B cell (primary cell): Measurements from ENCODE around the gene KLK2. TPM values are rescaled to one million over a fixed set of nuclear protein-coding genes. Genes with fewer than 3 reads are reported as not detected.

Experiments
- ATAC-seq: fragments of 200-7000 bp; cut with Tn5 transposase; one replicate; pipeline ENCODE4 v1.10.0; 2021; ENCODE audit warnings: low read depth, mild to moderate bottlenecking, moderate number of reproducible peaks, moderate library complexity
- CTCF ChIA-PET: fragments of 350-600 bp; sonication (Branson Sonifier 250); formaldehyde crosslinking; loops from one replicate; lab custom pipeline; 2021; ENCODE audit warnings: antibody characterized with exemption, inconsistent platforms; lab: Charles Lee
- POLR2A ChIA-PET: fragments of 350-600 bp; sonication (Branson Sonifier 250); formaldehyde crosslinking; loops from one replicate; lab custom pipeline; 2021; ENCODE audit warnings: antibody characterized with exemption; lab: Charles Lee
- DNase-seq: peaks from one replicate; pipeline ENCODE4 v3.0.0; 2013
- H2AFZ ChIP-seq: 2 replicates; pipeline ENCODE4 v1.6.1; 2012; ENCODE audit warnings: mild to moderate bottlenecking, low read depth, low read length; ENCODE audit not compliant: insufficient read depth, poor library complexity, severe bottlenecking
- H3K27ac ChIP-seq, 2 donors: 1 replicate in 1 of 2; 2 replicates in 1 of 2; pipeline ENCODE4 v1.5.1; 2012 to 2013; ENCODE audit warnings: low read length in 2 of 2, mild to moderate bottlenecking in 2 of 2, moderate library complexity in 1 of 2
- H3K27me3 ChIP-seq, 4 experiments: fragments of 200-600 bp in 1 of 4; sonication (generic) in 1 of 4; replicated peaks in 1 of 4; 1 replicate in 2 of 4; 2 replicates in 2 of 4; pipeline versions ENCODE4 v1.6.1 to v1.7.0; 2013 to 2016; ENCODE audit warnings: low read length in 3 of 4, mild to moderate bottlenecking in 2 of 4, mixed read lengths in 1 of 4, moderate library complexity in 1 of 4; ENCODE audit not compliant: insufficient read depth in 4 of 4, control insufficient read depth in 3 of 4; ENCODE audit errors: control extremely low read depth in 1 of 4
- H3K36me3 ChIP-seq, 2 experiments: replicated peaks in 1 of 2; 1 replicate in 1 of 2; 2 replicates in 1 of 2; pipeline versions ENCODE4 v1.6.1 to v1.7.1; 2013; ENCODE audit warnings: low read length in 1 of 2; ENCODE audit not compliant: insufficient read depth in 2 of 2, control insufficient read depth in 1 of 2; ENCODE audit errors: control extremely low read depth in 1 of 2, extremely low read depth in 1 of 2
- H3K4me1 ChIP-seq, 2 donors: fragments of 200-600 bp in 1 of 2; sonication (generic) in 1 of 2; 1 replicate in 1 of 2; 2 replicates in 1 of 2; pipeline versions ENCODE4 v1.5.1 to v1.6.1; 2013 to 2017; ENCODE audit warnings: low read length in 2 of 2; ENCODE audit not compliant: control insufficient read depth in 2 of 2, insufficient read depth in 2 of 2
- H3K4me2 ChIP-seq: replicated peaks from 2 replicates; pipeline ENCODE3; 2012; ENCODE audit warnings: mild to moderate bottlenecking, low read depth, low read length; ENCODE audit not compliant: poor library complexity, severe bottlenecking
- H3K4me3 ChIP-seq, 5 experiments: fragments of 200-600 bp in 1 of 5; sonication (generic) in 1 of 5; 1 replicate in 3 of 5; 2 replicates in 2 of 5; pipeline versions ENCODE4 v1.5.1 to v1.7.0; 2011 to 2016; ENCODE audit warnings: low read length in 4 of 5, mild to moderate bottlenecking in 4 of 5, low read depth in 2 of 5, control low read depth in 1 of 5, moderate library complexity in 1 of 5; ENCODE audit not compliant: insufficient read depth in 1 of 5; ENCODE audit errors: control extremely low read depth in 1 of 5, extremely low read depth in 1 of 5
- H3K79me2 ChIP-seq: fragments of 200-600 bp; sonication (generic); one replicate; pipeline ENCODE4 v1.6.0; 2016; ENCODE audit warnings: low read length; ENCODE audit not compliant: control insufficient read depth, insufficient read depth
- H3K9ac ChIP-seq: fragments of 200-600 bp; sonication (generic); 2 replicates; pipeline ENCODE4 v1.6.1; 2017; ENCODE audit warnings: mild to moderate bottlenecking, low read length, moderate library complexity
- H3K9me3 ChIP-seq, 3 donors: one replicate each; pipeline versions ENCODE4 v1.6.1 to v1.7.1; 2013; ENCODE audit warnings: low read length in 2 of 3; ENCODE audit not compliant: control insufficient read depth in 2 of 3, insufficient read depth in 1 of 3; ENCODE audit errors: control extremely low read depth in 1 of 3
- H4K20me1 ChIP-seq: 2 replicates; pipeline ENCODE4 v1.6.0; 2012; ENCODE audit warnings: mild to moderate bottlenecking, low read length; ENCODE audit not compliant: insufficient read depth, control insufficient read depth, poor library complexity, severe bottlenecking
- H3K27ac Mint-ChIP-seq: one replicate; pipeline ENCODE4 v1.8.0; 2021; ENCODE audit warnings: mixed read lengths
- H3K27me3 Mint-ChIP-seq: one replicate; pipeline ENCODE4 v1.8.0; 2021; ENCODE audit warnings: mixed read lengths
- H3K4me1 Mint-ChIP-seq: one replicate; pipeline ENCODE4 v1.8.0; 2021; ENCODE audit warnings: mixed read lengths
- H3K4me3 Mint-ChIP-seq: one replicate; pipeline ENCODE4 v1.8.0; 2021; ENCODE audit warnings: mixed read lengths
- H3K9me3 Mint-ChIP-seq: one replicate; pipeline ENCODE4 v1.8.0; 2022; ENCODE audit warnings: mixed read lengths; ENCODE audit not compliant: insufficient read depth
- EZH2 ChIP-seq: IDR thresholded peaks from 2 replicates; pipeline ENCODE4 v1.6.1; 2012; ENCODE audit warnings: borderline replicate concordance, low read depth, mild to moderate bottlenecking, moderate library complexity, low read length; ENCODE audit not compliant: insufficient read depth, poor library complexity, severe bottlenecking
- whole genome bisulfite sequencing: methylation state at CpG from one replicate; pipeline ENCODE4 v1.1.5; 2013; ENCODE audit warnings: missing lambda C conversion rate; ENCODE audit not compliant: insufficient coverage; 5-methylcytosine and 5-hydroxymethylcytosine counted together
- intact Hi-C: fragments of 100-400 bp; cut with micrococcal nuclease; formaldehyde crosslinking; loops from one replicate; pipeline ENCODE4 v1.10.0; 2022
- polyA plus RNA-seq: library from polyadenylated mRNA; depleted of rRNA; stranded (reverse); fragments of >200 nt; gene quantifications from 2 replicates; pipeline ENCODE4 v1.2.3, GENCODE V29; 2012
- total RNA-seq, 2 donors: library from RNA; stranded (reverse); fragments of 120-200 nt in 1 of 2; gene quantifications; 1 replicate in 1 of 2; 2 replicates in 1 of 2; pipeline versions ENCODE4 v1.2.3 to v1.2.4, GENCODE V29; 2013 to 2022
- TF ChIP-seq, protein P1 (sequence below): fragments of 200-600 bp; IDR thresholded peaks from one replicate; pipeline ENCODE4 v1.8.0; 2022; ENCODE audit warnings: antibody characterized with exemption, mild to moderate bottlenecking

KLK2 gene
- total and polyA plus RNA-seq, 2 donors (not counting 1 experiment from before 2014, with no cell fraction given), result 0.60 to 1.7 TPM

DNA sequence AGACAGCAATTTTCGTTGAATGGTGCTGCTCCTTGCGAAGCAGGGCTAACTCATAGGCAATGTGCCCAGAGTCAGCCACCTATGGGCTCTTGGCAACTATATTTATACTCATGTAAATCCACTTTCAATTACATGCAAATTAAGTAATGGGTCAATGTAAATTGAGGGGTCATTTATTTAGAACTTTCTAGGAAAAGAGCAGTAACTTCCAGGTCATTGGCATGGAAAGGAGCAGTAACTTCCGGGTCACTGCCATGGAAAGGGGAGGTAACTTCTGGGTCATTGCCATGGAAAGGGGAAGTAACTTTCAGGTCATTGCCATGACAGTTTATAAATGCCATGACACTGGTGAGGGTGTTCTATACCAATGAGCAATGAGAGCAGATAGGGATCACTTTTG, 26.3 kb downstream of the KLK2 start:
- CTCF ChIA-PET, result interaction anchor here (1.0 to 2.5 kb wide), 2 partner anchors 15 to 23 kb away, joined by 3 to 10 read pairs; no protein-coding TSS in a partner anchor
- H3K4me3 Mint-ChIP-seq, result no peak overlapping the region

DNA sequence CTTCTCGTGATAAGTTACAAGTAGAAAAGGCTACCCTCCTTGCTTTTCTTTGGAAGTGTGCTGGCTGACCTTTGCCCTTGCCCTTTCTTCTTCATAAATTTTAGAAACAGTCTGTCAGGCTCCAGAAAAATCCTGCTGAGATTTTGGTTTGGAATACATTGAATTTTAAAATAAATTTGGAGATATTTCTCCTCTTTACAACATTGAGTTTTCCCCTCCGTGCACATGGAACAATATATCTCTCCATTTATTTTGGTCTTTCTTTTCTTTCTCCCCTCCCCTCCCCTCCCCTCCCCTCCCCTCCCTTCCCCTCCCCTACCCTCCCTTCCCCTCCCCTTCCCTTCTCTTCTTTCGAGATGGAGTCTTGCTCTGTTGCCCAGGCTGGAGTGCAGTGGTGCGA, 29.4 kb downstream of the KLK2 start:
- H3K79me2 ChIP-seq, result no peaks in the 10 kb centered on the region
- no peak for TF ChIP-seq EZH2
- TF ChIP-seq, protein P1, sequence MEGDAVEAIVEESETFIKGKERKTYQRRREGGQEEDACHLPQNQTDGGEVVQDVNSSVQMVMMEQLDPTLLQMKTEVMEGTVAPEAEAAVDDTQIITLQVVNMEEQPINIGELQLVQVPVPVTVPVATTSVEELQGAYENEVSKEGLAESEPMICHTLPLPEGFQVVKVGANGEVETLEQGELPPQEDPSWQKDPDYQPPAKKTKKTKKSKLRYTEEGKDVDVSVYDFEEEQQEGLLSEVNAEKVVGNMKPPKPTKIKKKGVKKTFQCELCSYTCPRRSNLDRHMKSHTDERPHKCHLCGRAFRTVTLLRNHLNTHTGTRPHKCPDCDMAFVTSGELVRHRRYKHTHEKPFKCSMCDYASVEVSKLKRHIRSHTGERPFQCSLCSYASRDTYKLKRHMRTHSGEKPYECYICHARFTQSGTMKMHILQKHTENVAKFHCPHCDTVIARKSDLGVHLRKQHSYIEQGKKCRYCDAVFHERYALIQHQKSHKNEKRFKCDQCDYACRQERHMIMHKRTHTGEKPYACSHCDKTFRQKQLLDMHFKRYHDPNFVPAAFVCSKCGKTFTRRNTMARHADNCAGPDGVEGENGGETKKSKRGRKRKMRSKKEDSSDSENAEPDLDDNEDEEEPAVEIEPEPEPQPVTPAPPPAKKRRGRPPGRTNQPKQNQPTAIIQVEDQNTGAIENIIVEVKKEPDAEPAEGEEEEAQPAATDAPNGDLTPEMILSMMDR, result no peak
- H3K9me3 Mint-ChIP-seq, result no peaks in the 10 kb centered on the region
- no peaks in the 10 kb centered on the region for H3K36me3 ChIP-seq
- H3K27ac ChIP-seq, result no peak overlapping the region
- H3K4me1 ChIP-seq, result peaks cover 4% of the 10 kb centered on the region in 2 donors
- CTCF ChIA-PET, result no interaction called here
- no peak for ATAC-seq
- H3K9ac ChIP-seq, result no peak overlapping the region
- no peak overlapping the region for H3K4me3 Mint-ChIP-seq
- intact Hi-C loops, result no loop called here
- no peaks in the 10 kb centered on the region for H4K20me1 ChIP-seq
- H3K9me3 ChIP-seq, result peaks cover 0 to 2% (median 0%) of the 10 kb centered on the region in 3 donors
- DNase-seq, result no peak
- peaks cover 16% of the 10 kb centered on the region for H3K4me1 Mint-ChIP-seq
- H3K27me3 Mint-ChIP-seq, result peaks cover 16% of the 10 kb centered on the region
- H3K4me2 ChIP-seq, result no peak overlapping the region
- POLR2A ChIA-PET, result no interaction called here
- WGBS, result 80% methylated on average over 1 of the region's 4 CpGs
- no peak overlapping the region for H2AFZ ChIP-seq
- no peak overlapping the region for H3K27ac Mint-ChIP-seq
- peaks cover 0 to 12% (median 2%) of the 10 kb centered on the region in 4 experiments for H3K27me3 ChIP-seq
- H3K4me3 ChIP-seq, result no peak overlapping the region

More for the DNA sequence above, 26.3 kb downstream of the KLK2 start:
- Mint-ChIP-seq H3K27ac (no peak overlapping the region), H3K4me1 (peaks cover 38% of the 10 kb centered on the region), H3K9me3 (no peaks in the 10 kb centered on the region), H3K27me3 (peaks cover 3% of the 10 kb centered on the region)
- intact Hi-C loops, result loop anchor here (5.0 kb wide), 3 partner anchors 62 to 542 kb away; no protein-coding TSS in a partner anchor
- 94% methylated on average over 2 of the region's 3 CpGs for WGBS
- H4K20me1 ChIP-seq, result no peaks in the 10 kb centered on the region
- POLR2A ChIA-PET, result no interaction called here
- no peak overlapping the region for H3K27ac ChIP-seq
- H3K4me1 ChIP-seq, result peaks cover 19 to 22% of the 10 kb centered on the region in 2 donors
- H3K4me2 ChIP-seq, result no peak overlapping the region
- no peak overlapping the region for H2AFZ ChIP-seq
- peaks cover 2 to 10% (median 7%) of the 10 kb centered on the region in 3 donors for H3K9me3 ChIP-seq
- H3K9ac ChIP-seq, result no peak overlapping the region
- no peak overlapping the region for H3K4me3 ChIP-seq
- DNase-seq (no peak), ATAC-seq (no peak)
- TF ChIP-seq, protein P1, result no peak
- TF ChIP-seq EZH2, result no peak
- H3K36me3 ChIP-seq, result no peaks in the 10 kb centered on the region
- no peaks in the 10 kb centered on the region for H3K79me2 ChIP-seq
- no peaks in the 10 kb centered on the region for H3K27me3 ChIP-seq
